A673 (cell line): ENCODE results near the gene GPR152. TPM values are rescaled to one million over a fixed set of nuclear protein-coding genes. Genes with fewer than 3 reads are reported as not detected.

Experiments
- BruUV-seq: library from RNA; stranded (reverse); fragments of 400-500 nt; replicated peaks from 2 replicates; lab custom pipeline; 2021; lab: Mats Ljungman, UMichigan
- CTCF ChIA-PET: fragments of 300-600 bp; sonication (Branson Sonifier 250); formaldehyde crosslinking; loops from one replicate; lab custom pipeline; 2022; ENCODE audit warnings: antibody characterized with exemption; lab: Charles Lee
- POLR2A ChIA-PET: fragments of 300-600 bp; sonication (Branson Sonifier 250); formaldehyde crosslinking; loops from one replicate; lab custom pipeline; 2022; ENCODE audit warnings: antibody characterized with exemption; ENCODE audit not compliant: low non-redundant PET; lab: Charles Lee
- DNase-seq: peaks from one replicate; pipeline ENCODE4 v3.0.0-alpha.2; 2015; ENCODE audit warnings: low spot score
- H3K27ac ChIP-seq: fragments of 200-600 bp; sonication (generic); 2 replicates; pipeline ENCODE4 v1.5.1; 2016; ENCODE audit warnings: mixed run types, low read depth, mild to moderate bottlenecking, mixed read lengths, antibody characterized with exemption, low read length; ENCODE audit not compliant: poor library complexity, severe bottlenecking
- H3K27me3 ChIP-seq: fragments of 200-600 bp; sonication (generic); replicated peaks from 2 replicates; pipeline ENCODE4 v1.6.1; 2017; ENCODE audit warnings: mixed run types, low read depth, mild to moderate bottlenecking, mixed read lengths, antibody characterized with exemption, low read length; ENCODE audit not compliant: insufficient read depth, poor library complexity
- H3K36me3 ChIP-seq: fragments of 200-600 bp; sonication (generic); 2 replicates; pipeline ENCODE4 v1.6.1; 2016; ENCODE audit warnings: mixed run types, mild to moderate bottlenecking, mixed read lengths, antibody characterized with exemption, low read length; ENCODE audit not compliant: insufficient read depth, poor library complexity, severe bottlenecking
- H3K4me1 ChIP-seq: fragments of 200-600 bp; sonication (generic); 2 replicates; pipeline ENCODE4 v1.6.1; 2017; ENCODE audit warnings: mixed run types, mild to moderate bottlenecking, mixed read lengths, antibody characterized with exemption, low read length; ENCODE audit not compliant: insufficient read depth, poor library complexity, severe bottlenecking
- H3K4me3 ChIP-seq: fragments of 200-600 bp; sonication (generic); 2 replicates; pipeline ENCODE4 v1.5.1; 2016; ENCODE audit warnings: low read depth, mixed run types, mild to moderate bottlenecking, mixed read lengths, low read length; ENCODE audit not compliant: poor library complexity, severe bottlenecking
- H3K9me3 ChIP-seq: fragments of 200-600 bp; sonication (generic); 2 replicates; pipeline ENCODE4 v1.6.1; 2016; ENCODE audit warnings: mixed run types, low read depth, mild to moderate bottlenecking, mixed read lengths, antibody characterized with exemption, low read length; ENCODE audit not compliant: poor library complexity, severe bottlenecking
- CTCF ChIP-seq: fragments of 300-800, 200-600 bp; sonication (generic); conservative IDR thresholded peaks from 2 replicates; pipeline ENCODE4 v1.5.1; 2017; ENCODE audit warnings: low read depth, mild to moderate bottlenecking, antibody characterized with exemption, low read length, moderate library complexity, mixed read lengths
- EZH2 ChIP-seq: fragments of 200-600 bp; sonication (generic); IDR thresholded peaks from 2 replicates; pipeline ENCODE4 v1.6.1; 2017; ENCODE audit warnings: borderline replicate concordance, low read depth, mild to moderate bottlenecking, mixed read lengths, antibody characterized with exemption, low read length; ENCODE audit not compliant: poor library complexity, severe bottlenecking
- intact Hi-C: fragments of 100-400 bp; cut with micrococcal nuclease; formaldehyde crosslinking; loops from one replicate; pipeline ENCODE4 v1.10.0; 2022; ENCODE audit not compliant: unreplicated experiment
- total RNA-seq: library from RNA; stranded (reverse); gene quantifications from 2 replicates; pipeline ENCODE4 v1.2.3, GENCODE V29; 2021

The GPR152 gene
- total RNA-seq, 1 experiment from 2014 or later, result not detected

DNA sequence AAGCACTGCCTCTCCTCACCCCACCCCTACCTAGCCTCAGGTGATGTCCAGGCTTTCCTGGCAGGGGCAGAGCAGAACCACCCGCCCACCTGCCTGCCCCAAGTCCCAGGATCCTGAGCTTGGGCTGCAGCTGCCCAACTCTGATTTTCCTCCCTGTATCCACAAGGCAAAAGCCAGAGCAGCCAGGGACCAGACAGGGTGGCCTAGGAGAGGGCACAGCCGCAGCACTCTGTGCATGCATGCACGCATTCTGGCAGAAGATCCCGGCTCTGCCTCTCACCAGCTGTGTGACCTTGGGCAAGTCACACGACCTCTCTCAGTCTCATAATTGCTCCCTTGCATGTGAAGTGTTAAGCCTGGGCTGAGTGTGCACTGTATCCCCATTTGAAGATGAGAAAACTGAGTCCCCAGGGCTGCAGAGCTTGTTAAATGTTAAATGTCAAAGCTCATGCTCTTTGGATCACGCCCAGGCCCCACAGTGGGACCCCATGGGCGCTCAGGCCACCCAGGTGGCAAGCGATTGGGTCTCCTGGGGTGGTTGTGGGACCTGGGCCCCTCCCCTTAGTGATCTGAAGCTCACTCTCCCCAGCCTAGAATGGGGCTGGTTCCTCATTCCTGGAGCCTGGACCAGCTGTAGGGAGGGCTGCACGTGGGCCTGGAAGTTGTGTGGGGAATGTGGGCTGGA, 39.9 kb downstream of the GPR152 start:
- POLR2A ChIA-PET, result no interaction called here
- Histone ChIP-seq H3K27ac (no peak overlapping the region), H3K27me3 (no peaks in the 10 kb centered on the region), H3K36me3 (no peaks in the 10 kb centered on the region), H3K4me3 (no peak overlapping the region), H3K9me3 (no peaks in the 10 kb centered on the region), H3K4me1 (peaks cover 25% of the 10 kb centered on the region)
- no peak for DNase-seq
- no peak for TF ChIP-seq EZH2
- TF ChIP-seq CTCF, result no peak
- CTCF ChIA-PET, result interaction anchor here (1.2 kb wide), 1 partner anchor 11 kb away, joined by 5 read pairs; the partner anchor contains the start of gene PPP1CA
- BruUV-seq, result no TSS peak
- intact Hi-C loops, result no loop called here

DNA sequence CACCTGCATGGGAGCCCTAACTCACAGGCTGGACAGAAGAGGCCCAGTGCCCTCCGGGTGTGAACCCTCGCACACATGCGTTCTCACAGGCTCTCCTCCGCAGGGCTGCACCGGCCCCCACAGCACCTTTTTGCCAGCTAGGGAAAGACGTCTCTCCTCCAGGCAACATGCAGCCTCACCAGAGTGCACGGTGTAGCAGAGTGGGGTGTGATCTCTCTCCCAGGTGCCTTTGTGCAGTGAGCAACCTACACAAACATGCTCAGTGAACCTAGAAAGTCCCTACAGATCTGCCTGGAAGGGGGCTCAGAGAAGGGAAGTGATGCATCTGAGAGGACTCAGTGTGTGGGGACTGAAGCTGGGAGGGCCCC, 40.8 kb downstream of the GPR152 start:
- Histone ChIP-seq H3K9me3 (no peaks in the 10 kb centered on the region), H3K4me3 (no peak overlapping the region), H3K27ac (no peak overlapping the region), H3K36me3 (no peaks in the 10 kb centered on the region), H3K4me1 (peaks cover 18% of the 10 kb centered on the region), H3K27me3 (no peaks in the 10 kb centered on the region)
- ChIA-PET POLR2A (no interaction called here), CTCF (no interaction called here)
- no peak for DNase-seq
- no TSS peak for BruUV-seq
- intact Hi-C loops, result no loop called here
- TF ChIP-seq CTCF (no peak), EZH2 (no peak)

DNA sequence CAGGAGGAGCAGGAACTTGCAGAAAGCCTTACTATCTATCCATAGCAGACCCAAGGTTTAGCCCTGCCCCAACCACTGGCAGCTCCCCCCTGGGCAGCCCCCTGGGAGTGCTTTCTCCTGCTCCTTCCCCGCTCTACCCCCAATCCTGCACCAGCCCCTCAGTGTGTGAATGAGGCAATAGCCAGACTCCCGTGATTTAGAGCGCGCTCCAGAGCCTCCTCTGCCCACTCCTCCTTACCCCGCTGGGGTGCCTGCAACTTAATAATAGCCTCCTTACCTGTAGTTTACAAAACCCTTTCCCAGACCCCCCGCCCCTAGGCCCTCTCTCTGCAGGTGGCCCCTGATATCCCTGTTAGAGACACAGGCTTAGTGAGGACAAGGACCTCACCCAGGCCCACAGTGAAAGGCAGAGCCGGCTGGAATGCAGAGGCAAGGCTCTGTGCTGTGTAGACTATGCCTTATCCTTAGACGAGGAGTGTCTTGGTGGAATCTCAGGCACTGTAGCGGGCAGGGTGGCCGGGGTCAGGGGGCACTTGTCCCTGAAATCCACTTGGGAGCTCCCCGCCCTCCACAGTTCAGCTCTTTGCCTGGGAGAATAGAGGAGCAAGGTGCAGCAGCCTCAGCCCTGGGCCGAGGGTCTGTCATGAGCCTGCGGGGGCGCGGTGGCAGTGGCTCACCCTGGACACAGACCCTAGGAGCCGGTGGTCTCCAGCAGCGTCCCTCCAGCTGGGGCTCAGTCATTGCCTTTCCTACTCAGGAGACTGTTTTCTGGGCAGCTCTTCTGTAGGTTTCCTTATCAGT, 41.3 kb downstream of the GPR152 start:
- Histone ChIP-seq H3K9me3 (no peaks in the 10 kb centered on the region), H3K27me3 (no peaks in the 10 kb centered on the region), H3K4me1 (peaks cover 12% of the 10 kb centered on the region), H3K36me3 (no peaks in the 10 kb centered on the region), H3K27ac (no peak overlapping the region), H3K4me3 (no peak overlapping the region)
- CTCF ChIA-PET, result no interaction called here
- TF ChIP-seq CTCF (no peak), EZH2 (no peak)
- POLR2A ChIA-PET, result no interaction called here
- no peak for DNase-seq
- intact Hi-C loops, result no loop called here
- no TSS peak for BruUV-seq
